GM12891 (cell line): ENCODE results near the gene SNX11.

ENCODE experiments used
- POLR2A ChIP-seq: IDR thresholded peaks from 2 replicates; pipeline ENCODE4 v1.6.1; 2011; ENCODE audit warnings: low read depth, low read length, control low read depth
- POLR2AphosphoS5 ChIP-seq: IDR thresholded peaks from 2 replicates; pipeline ENCODE4 v1.6.1; 2011; ENCODE audit warnings: low read depth, low read length, control low read depth
- TAF1 ChIP-seq: IDR thresholded peaks from 2 replicates; pipeline ENCODE4 v1.6.1; 2011; ENCODE audit warnings: low read depth, low read length, control low read depth

DNA sequence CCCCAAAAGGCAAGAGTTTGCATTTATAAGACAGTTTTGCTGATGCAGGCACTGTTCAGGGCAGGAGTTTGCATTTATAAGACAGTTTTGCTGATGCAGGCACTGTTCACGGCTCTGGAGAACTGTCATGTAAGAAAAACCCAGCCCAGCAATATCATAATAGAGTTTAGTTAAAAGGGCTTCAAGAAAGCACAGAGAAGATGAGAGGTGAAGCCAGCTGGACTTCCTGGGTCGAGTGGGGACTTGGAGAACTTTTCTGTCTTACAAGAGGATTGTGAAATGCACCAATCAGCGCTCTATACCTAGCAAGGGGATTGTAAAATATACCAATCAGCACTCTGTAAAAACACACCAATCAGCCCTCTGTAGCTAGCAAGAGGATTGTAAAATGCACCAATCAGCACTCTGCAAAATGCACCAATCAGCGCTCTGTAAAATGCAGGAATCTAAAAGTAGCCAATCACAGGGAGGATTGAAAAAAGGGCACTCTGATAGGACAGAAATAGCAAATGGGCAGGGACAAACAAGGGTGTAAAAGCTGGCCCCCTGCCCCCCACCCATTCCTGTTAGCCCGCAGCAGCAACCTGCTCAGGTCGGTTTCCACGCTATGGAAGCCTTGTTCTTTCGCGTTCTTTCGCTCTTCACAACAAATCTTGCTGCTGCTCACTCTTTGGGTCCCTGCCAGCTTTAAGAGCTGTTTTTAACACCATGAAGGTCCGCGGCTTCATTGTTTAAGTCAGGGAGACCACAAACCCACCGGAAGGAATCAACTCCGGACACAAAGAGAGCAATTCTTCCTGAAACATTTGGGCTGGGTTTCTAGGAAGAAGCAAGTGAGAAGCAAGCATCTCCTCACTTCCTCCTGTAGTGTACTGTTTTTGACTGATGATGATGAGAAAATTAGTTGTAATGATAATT, 4.5 kb upstream of the SNX11 start:
- no peak for TF ChIP-seq POLR2AphosphoS5
- no peak for TF ChIP-seq TAF1
- TF ChIP-seq POLR2A, result no peak
